ELF-1 (cell line): Measurements from ENCODE around the gene COL4A1.

Experiments used
- DNase-seq: peaks from one replicate; pipeline ENCODE4 v3.0.0-alpha.2; 2016; ENCODE audit warnings: low read depth, low spot score

The COL4A1 gene

GRCh38 chr13:110258876-110259631 is 47.9 kb downstream of the COL4A1 start:
- DNase-seq = no peak

- DNase-seq = no peak
These were observed 49.5 kb downstream of the COL4A1 start for GRCh38 chr13:110257408-110257807.

GRCh38 chr13:110256126-110256905 is 50.6 kb downstream of the COL4A1 start:
- DNase-seq = no peak

GRCh38 chr13:110254751-110255553 is 52.0 kb downstream of the COL4A1 start:
- DNase-seq = no peak

- no peak for DNase-seq
These were observed 52.7 kb downstream of the COL4A1 start for GRCh38 chr13:110254151-110254679.

- no peak for DNase-seq
These were observed 55.7 kb downstream of the COL4A1 start for GRCh38 chr13:110251193-110251819.

- DNase-seq = no peak
These were observed 56.6 kb downstream of the COL4A1 start for GRCh38 chr13:110250258-110250891.

GRCh38 chr13:110249326-110249725 is 57.6 kb downstream of the COL4A1 start:
- DNase-seq = no peak

GRCh38 chr13:110248449-110249143 is 58.4 kb downstream of the COL4A1 start:
- DNase-seq = no peak

GRCh38 chr13:110246530-110246929 is 60.4 kb downstream of the COL4A1 start:
- DNase-seq = no peak

GRCh38 chr13:110245416-110245899 is 61.5 kb downstream of the COL4A1 start:
- peak; percentile 57 for DNase-seq

- DNase-seq = no peak
These were observed 62.0 kb downstream of the COL4A1 start for GRCh38 chr13:110244976-110245375.

GRCh38 chr13:110244071-110244830 is 62.7 kb downstream of the COL4A1 start:
- no peak for DNase-seq

- no peak for DNase-seq
These were observed 64.3 kb downstream of the COL4A1 start for GRCh38 chr13:110242615-110243014.

GRCh38 chr13:110240943-110241342 is 66.0 kb downstream of the COL4A1 start:
- no peak for DNase-seq

GRCh38 chr13:110240352-110240751 is 66.6 kb downstream of the COL4A1 start:
- no peak for DNase-seq

GRCh38 chr13:110239280-110240125 is 67.5 kb downstream of the COL4A1 start:
- no peak for DNase-seq

GRCh38 chr13:110238818-110239195 is 68.2 kb downstream of the COL4A1 start:
- no peak for DNase-seq
